PFSK-1 (cell line): ENCODE data around the gene CHPF2.

Source experiments
- FOXP2 ChIP-seq: optimal IDR thresholded peaks from 2 replicates; pipeline ENCODE3; 2011; ENCODE audit warnings: borderline replicate concordance, control low read depth, inconsistent platforms; ENCODE audit not compliant: insufficient read depth; ENCODE audit errors: extremely low read length, extremely low read depth
- POLR2AphosphoS5 ChIP-seq: IDR thresholded peaks from 2 replicates; pipeline ENCODE4 v1.6.1; 2012; ENCODE audit warnings: low read depth, mild to moderate bottlenecking, control low read depth, low read length, moderate library complexity
- REST ChIP-seq, 2 experiments: IDR thresholded peaks; 2 replicates each; pipeline versions ENCODE4 v1.6.1 to v1.8.0; 2011 to 2012; ENCODE audit warnings: low read depth in 2 of 2, low read length in 2 of 2, control low read depth in 1 of 2, inconsistent platforms in 1 of 2, mild to moderate bottlenecking in 1 of 2, moderate library complexity in 1 of 2; ENCODE audit not compliant: insufficient read depth in 1 of 2
- SIN3A ChIP-seq: IDR thresholded peaks from 2 replicates; pipeline ENCODE4 v1.6.1; 2012; ENCODE audit warnings: mild to moderate bottlenecking, low read length, moderate library complexity, borderline replicate concordance; ENCODE audit not compliant: insufficient read depth
- TAF1 ChIP-seq: IDR thresholded peaks from 2 replicates; pipeline ENCODE4 v1.6.1; 2012; ENCODE audit warnings: low read length, control low read depth, borderline replicate concordance; ENCODE audit not compliant: insufficient read depth

CHPF2 gene

GRCh38 chr7:151201751-151202150 lies 30.5 kb upstream of the CHPF2 start:
- no peak for TF ChIP-seq REST (IDR thresholded peaks at IDR 0.05; ENCODE audit: insufficient read depth in 1 of 2, low read depth in 2 of 2, low read length in 2 of 2)
- TF ChIP-seq FOXP2, result no peak
- TF ChIP-seq SIN3A, result no peak
- TF ChIP-seq POLR2AphosphoS5, result no peak
- no peak for TF ChIP-seq TAF1

- TF ChIP-seq SIN3A (no peak), POLR2AphosphoS5 (no peak), FOXP2 (no peak), REST (IDR thresholded peaks at IDR 0.05; ENCODE audit: insufficient read depth in 1 of 2, low read depth in 2 of 2, low read length in 2 of 2) (no peak), TAF1 (no peak)
These were observed 29.4 kb upstream of the CHPF2 start for GRCh38 chr7:151202836-151203235.

- TF ChIP-seq TAF1 (no peak), REST (IDR thresholded peaks at IDR 0.05; ENCODE audit: insufficient read depth in 1 of 2, low read depth in 2 of 2, low read length in 2 of 2) (no peak), POLR2AphosphoS5 (no peak), FOXP2 (no peak), SIN3A (no peak)
These were observed 27.8 kb upstream of the CHPF2 start for GRCh38 chr7:151204383-151205032.

GRCh38 chr7:151205730-151206129 lies 26.6 kb upstream of the CHPF2 start:
- no peak for TF ChIP-seq TAF1
- TF ChIP-seq FOXP2, result no peak
- TF ChIP-seq SIN3A, result no peak
- no peak for TF ChIP-seq POLR2AphosphoS5
- TF ChIP-seq REST (IDR thresholded peaks at IDR 0.05; ENCODE audit: insufficient read depth in 1 of 2, low read depth in 2 of 2, low read length in 2 of 2), result no peak

- TF ChIP-seq FOXP2, result no peak
- no peak for TF ChIP-seq TAF1
- TF ChIP-seq POLR2AphosphoS5, result no peak
- no peak for TF ChIP-seq REST (IDR thresholded peaks at IDR 0.05; ENCODE audit: insufficient read depth in 1 of 2, low read depth in 2 of 2, low read length in 2 of 2)
These were observed 25.4 kb upstream of the CHPF2 start for GRCh38 chr7:151206914-151207313.
